SW 1271 (cell line): ENCODE measurements around the gene CSRP3.
A peak's percentile ranks its signal among the peaks of the same experiment; 100 is the strongest.

Experiments used
- DNase-seq, 2 experiments: peaks; one replicate each; lab custom pipeline; 2025; lab: John Stamatoyannopoulos, UW

CSRP3 gene

DNA sequence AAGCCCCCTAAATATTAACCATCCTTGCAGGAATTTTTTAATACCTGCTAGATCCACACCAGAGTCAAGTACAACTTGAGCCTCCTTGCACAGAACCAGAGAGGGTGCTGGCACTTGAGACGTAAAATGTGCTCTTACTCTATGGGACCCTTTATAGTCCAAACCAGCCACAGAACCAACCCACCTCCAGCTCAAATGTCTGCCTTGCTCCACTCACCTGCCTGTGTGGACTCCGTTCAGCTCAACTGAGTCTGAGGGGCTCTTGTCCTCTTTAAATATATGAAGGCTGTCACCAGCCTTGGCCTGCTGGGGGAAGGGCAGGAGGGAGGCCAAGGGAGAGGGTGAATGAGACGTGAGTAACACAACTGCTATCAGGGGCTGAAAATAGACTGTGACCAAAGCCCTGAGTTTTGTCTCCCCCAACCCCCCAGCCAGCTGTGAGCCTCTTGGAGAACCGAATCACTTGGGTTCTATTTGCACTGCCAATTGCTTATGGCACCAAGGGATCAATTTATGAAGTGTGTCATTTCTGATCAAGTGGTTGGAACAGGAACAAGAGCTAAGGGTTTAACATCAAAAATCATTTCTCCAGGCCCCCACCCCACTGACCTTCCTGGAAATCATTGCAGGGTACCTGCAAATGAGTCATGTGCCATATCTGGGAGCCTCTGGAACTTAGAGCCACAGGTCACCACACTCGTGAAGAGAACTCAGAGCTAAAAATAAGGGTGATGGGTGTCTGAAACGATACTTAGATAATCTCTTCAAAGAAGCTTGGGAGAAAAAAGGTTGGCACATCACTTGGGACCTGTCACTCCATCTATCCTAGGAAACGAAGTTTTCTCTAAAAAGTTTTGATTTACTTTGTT lies at the start of gene CSRP3:
CSRP3 (minus strand) TSS at position 247 of the 869 bp plus-strand sequence. CDS start 9,535 bp downstream, outside the sequence.
- no peak for DNase-seq

DNA sequence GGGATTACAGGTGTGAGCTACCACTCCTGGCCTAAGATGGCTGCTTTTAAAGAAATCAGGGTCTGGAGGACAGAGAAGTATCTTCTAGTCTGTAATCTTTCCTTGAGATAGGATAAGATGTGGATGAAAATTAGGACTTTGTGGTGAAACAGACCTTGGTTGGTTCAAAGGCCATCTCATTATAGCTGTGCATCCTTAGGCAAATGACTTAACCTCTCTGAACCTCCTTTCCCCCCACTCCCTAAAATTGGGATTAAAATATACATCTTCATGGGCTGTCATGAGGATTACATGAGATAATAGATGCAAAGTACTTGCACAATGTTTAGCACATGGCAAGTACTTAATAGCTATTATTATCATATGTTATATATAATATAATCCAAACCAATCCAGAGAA lies 49.8 kb upstream of the CSRP3 start:
- no peak for DNase-seq

DNA sequence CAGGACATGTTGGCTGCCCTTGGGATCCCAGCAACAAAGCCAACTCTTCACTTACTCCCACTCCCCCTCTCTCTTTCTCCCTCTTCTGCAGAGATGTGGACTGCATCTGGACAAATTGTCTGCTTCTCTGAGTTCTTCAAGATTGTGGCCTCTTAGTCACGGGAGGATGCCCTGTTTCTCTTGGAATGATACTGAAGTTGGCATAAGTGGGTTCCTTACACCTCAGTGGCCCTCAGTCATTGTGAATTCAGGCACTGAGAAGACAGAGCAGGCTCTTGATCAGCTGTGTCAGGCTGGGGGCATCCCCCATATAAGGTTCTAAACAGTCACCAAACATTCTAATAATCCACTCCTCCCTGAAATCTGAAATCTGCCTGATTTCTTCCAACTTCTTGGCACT lies 45.0 kb upstream of the CSRP3 start:
- DNase-seq = no peak

DNA sequence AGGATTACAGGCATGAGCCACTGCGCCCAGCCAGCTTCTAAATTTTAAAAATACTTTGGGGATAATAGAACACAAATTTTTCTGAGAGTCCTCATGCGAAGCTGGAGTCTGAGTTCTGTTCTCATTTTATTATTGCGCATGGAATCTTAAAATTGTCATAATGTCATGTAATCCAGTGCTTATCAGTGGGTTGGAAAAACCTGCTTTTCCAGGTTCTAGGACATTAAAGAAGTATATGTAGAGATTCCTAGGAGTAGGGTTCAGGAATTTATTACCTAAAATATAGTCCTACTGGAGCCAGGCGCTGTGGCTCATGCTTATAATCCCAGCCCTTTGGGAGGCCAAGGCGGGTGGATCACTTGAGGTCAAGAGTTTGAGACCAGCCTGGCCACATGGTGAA lies 43.6 kb upstream of the CSRP3 start:
- no peak for DNase-seq

DNA sequence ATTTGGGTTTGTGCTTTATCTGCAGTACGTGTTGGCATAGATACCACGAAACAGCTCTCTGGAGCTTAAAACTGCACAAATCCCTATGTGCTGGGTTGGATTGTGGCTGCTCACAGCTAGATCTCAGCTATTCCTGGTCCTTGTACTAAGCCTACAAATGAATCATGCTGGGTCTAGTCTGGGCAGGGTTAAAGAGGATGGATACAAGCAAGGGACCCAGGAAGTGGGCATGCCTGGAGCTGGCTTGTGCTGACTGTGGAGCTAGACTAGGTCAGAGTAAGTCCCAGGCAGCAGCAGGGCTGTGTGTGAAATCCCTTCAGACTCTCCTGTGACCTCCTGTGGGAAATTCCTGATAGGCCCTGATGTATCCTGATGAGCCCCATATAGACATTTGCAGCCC lies 42.8 kb upstream of the CSRP3 start:
- no peak for DNase-seq

DNA sequence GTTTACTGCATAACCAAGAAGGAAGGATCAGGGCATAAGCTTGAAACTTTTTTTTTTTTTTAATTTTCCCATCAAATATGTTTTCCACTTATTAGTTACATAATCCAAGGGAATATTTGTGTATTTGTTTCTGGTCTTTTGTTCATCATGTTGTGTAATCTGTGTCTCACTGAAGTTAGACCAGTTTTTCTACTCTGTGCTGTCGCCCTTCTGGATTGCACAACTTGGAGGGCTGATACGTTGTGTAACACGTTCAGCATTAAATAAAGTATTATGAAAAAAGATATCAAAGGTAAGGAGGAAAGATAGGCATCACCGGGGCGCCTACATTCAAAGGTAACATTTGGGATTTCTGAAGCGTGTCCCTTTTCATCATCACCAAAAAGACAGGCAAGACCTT lies 42.3 kb upstream of the CSRP3 start:
- no peak for DNase-seq

DNA sequence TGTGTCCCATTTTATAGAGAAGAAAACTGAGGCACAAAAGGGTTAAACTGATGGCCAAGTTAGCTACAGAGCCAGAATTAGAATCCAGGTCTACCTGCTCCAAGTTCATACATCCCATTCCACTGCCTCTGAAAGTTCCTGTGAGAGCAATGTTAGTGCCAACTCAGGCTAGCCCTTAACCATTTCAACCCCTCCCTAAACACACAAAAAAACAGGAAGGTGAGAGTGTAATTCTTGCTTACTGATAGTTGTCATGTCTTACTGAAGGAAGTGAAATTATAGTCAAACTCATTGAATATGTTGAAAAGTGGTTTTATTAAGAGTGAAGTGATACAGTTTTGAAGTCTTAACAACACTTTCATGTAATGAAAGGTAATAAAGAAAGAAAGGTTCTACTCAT lies 41.8 kb upstream of the CSRP3 start:
- no peak for DNase-seq

DNA sequence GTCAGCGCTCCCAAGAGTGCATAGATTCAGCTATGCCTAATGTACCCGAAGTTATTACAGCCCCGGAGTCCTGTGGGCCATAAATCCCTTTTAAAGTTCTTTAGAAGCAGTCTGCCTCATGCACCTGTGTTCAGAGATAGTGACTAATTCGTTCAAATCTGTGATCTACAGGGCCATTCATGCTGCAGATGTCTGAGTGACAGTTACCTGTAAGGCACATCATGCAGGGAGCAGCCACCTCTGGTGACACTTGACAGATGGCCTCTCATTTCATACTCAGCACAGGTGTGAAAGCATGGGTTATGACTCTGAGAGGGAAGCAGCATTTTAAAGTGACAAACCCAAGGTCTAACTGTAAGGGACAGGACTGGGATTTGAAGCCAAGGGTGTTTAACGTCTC lies 41.4 kb upstream of the CSRP3 start:
- DNase-seq = no peak

DNA sequence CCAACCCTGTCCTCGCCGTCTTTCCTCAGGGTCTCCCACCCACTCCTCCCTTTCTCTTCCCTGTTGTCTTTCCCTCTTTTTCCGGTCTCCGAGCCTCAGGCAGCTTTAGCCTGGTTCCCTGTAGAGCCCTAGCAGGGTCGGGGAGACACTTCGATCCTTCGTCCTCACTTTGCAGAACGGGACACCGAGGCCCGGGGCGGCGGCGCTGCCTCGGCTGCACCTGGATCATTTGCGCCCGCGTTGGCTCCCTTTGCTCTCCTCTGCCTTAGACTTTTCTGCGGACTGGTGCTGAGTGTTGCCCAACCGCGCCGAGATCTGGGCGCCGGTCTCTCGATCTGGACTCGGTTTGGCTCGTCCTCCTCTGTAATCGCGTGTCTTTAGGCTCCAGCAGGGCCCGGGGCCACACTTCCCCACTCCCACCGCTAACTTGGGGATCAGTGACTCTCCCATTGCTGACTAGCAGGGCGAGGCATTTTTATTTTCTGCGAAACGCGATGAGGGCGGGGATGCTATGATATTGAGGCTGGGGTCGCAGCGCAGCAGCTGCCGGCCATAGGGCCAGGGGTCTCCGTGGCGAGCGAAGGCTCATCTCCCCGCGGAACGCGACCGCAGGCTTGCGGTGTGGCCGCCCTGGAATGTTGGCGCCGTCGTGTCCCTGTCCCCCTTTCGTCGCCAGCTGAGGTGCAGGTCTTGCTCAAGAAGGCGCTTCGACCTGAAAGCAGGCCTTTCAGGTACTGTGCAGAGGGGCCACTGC lies 40.6 kb upstream of the CSRP3 start:
- DNase-seq = no peak

DNA sequence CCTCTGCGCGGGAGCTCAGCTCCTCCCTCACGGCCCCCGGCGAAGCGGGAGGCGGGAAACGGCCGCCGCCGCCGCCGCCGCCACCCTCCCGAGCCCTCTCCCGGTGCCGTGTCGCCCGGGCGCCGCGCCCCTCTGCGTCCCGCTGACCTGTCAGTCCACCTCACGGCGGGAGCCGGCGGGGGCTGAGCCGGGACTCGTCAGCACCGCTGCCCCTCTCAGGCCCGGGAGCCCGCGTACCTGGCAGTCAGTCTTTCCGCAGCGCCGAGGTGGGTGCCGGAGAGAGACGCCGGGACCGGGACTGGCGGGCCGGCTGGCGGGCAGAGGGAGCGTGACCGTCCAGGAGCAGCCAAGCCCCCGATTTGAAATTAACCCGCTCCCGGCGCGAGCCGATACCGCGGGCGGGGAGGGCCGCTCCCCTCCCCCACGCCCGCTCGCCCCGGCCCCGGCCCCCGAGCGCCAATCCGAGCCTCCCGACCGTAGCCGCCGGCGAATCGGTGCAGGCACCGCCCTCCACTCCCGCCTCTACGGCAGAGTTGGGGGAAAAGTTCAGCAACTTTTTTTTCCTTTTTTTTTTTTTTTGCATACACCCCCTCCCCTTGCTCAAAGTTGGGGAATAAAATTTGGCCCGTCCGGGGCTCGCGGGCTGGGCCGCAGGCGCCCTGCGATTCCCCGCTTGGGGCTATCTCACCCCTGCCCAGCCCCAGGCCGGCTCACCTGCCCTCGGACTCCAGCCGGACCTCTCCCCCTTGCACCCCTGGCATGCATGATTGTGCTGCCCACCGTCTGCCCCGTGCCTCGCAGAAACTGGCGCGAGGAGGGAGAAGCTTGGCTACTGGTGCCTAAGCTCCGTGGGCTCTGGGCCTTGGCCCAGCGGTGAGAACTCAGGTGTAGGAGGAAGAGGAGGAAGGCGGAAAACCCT lies 39.7 kb upstream of the CSRP3 start:
- DNase-seq = peak in 1 of 2 experiments; percentile 17

DNA sequence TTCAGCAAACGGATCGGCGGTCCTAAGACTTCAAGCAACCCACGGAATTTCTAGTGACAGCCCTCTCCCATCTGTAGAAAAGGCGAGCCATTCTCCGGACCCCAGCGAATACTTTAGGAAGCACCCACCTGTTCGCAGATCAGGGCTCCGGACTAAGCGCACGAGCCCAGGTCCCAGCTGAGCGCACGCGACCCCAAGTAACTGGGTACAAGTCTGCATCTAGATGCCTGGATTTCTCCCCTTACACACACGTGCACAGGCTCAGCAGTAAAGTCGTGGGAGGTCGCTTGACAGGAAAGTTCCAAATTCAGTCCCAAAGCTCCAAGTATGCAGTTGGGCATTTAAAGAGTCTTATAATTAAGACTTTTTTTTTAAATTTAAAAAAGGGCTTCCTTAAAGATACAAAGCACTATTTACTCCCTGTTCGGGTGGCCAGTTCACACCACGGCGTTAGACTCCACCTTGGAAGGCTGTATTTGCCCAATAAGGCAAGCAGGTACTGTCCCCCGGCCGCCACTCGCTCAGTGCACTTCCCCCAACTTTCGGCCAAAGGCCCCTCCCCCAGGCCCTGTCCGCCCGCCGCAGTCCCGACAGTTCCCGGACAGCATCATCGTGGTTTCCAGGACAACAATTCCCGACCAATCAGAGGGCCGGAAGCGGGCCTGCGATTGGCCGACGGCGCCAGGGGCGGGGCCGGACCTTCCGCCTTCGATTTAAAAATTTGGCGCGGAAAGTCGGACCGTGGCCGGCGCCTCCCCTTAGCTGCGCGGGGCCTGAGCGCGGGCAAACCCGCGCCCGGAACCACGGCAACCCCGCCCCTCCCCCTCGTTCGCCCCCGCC lies 38.9 kb upstream of the CSRP3 start, which contains the start of gene E2F8:
E2F8 (minus strand) TSS at position 526 of the 840 bp plus-strand sequence. CDS start 824 bp downstream, outside the sequence.
- DNase-seq = peak; percentile 85 to 94

DNA sequence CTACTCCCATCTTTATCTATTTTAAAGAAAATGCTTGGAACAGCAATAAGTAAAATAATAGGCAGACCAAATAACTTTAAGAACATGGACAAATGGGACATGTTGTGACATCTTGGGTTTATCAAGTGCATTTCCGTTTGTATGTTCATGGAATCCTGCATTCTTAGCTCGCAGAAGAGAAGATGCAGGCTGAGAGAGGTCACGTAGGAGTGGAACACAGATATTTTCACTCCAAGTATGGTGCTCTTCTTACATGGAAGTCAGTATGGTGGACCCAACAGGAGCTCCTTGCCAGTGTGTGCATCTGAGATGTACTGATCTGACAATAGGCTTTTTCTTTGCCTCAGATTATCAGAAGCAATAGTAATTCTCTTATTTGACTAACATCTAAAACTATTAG lies 37.3 kb upstream of the CSRP3 start:
- no peak for DNase-seq

DNA sequence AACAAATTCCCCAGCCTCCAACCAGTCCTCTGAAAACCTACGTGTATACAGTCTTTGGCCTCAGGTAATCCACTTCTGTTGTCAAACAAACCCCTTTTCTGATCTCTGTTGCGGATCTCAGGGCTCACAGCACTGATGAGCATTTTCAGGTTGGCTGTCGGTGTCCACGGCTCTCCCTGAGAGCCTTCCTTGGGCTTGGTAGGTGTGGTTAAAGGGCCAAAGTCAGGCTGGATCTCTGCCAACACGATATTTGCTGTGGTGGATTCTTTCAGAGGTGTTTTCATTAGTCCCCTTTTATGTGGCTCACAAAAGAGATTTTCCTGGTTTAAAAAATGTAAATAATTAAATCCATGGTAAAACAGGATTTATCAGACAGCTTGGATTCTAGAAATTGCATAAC lies 36.0 kb upstream of the CSRP3 start:
- DNase-seq = no peak

DNA sequence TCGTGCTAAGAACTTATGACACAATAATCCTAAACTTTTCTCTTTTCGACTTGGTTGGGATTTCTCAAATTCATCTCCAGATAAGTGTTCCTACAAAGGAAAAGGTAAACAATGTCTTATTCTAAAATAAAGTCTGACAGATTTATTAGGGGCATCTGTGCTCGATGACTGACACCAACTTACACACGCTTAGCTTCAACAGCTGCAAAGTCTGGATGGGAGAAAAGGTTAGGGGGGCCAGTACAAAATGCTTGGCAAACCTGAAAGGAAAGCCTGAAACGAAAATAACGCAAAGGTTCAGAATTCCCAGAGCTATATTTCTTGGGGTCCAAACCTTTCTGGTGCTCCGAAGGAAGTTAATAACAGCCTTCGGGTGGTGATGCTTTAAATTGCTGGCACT lies 35.6 kb upstream of the CSRP3 start:
- DNase-seq = no peak

DNA sequence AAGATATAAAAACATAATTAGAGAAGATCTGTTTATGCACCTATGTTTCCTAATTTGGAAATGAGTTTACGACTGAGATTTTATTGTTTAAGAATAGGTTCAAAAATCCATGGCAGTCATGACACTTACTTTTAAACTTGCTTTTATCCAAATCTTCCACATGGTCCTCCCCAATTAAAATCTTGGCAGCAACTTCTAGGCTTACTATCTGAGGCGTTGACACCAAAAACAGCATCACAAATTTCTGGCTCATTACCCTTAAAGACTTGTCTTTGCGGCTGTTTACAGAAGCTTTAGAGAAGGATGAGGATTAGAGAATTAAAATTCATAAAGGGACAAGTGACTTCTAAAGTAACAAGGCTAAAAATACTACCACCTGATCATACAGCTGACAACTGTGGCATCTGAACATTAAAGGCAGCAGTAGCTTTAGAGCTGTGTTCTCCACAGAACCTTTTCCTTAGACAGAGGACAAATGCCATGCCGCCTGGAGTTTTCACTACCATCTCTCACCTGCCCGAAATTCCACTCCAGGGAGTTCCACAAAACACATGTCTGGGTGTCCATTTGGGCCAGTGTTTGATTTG lies 32.5 kb upstream of the CSRP3 start:
- DNase-seq = no peak

DNA sequence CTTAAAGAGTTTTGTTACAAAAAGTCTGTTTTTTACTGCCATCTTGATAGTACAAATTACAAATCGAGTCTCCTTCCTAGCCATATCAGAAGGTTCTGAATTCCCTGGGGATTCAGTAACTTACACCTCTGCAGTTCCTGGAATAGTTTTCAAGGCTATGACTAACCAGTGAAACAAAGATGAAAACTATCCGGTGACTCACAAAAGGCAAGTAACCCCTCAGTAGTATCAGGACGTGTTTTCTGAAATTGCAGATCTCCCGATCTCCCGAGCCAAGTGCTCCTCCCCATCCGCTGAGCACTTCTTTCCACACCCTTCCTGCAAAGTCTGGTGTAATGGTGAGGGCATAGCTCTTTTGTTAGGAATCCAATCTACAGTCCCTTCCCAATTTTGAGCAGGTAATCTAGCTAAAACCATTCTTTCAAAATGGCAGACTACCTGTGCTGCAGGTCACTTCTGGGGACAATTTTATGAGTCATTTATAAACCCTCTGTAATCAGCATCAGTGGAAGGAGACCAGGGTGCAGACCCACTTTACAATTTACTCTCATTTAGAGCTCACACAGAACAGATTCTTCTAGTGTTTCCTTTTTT lies 31.2 kb upstream of the CSRP3 start:
- DNase-seq = peak; percentile 55 to 75

DNA sequence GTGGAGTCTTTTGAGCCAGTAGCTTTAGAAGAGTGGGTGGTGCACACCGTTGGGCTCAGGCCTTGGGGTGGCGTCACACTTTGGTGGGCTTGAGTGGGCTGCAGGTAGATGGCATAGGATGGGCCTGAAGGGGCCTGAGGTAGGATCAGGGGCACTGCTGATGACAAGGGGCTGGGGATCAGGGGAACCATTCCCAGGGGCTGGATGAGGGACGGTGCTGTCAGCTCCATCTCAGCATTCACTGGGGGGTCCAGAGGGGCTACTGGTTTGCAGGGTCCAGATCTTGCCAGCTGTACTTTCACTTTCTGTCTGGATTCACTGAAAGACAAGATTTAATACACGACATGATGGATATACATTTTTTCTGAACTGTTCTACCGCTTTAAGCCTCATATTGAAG lies 27.9 kb upstream of the CSRP3 start:
- DNase-seq = no peak

DNA sequence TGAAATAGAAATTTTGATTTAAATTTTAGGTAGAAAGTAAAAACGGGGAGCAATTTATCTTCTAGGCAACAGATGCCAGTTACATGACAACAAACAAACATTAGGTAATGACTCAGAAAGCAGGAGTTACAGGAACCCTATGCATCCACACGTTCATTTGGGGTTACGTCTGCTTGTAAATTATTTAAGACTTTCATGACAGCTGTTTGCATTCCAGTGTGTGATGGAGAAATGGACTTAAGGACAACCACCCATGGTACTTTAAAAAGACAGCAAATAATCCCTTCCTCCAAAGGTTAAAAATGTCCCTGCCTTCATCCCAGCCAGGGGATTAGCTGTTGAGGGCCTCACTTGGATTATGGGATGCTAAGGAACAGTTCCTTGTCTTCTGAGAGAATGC lies 27.2 kb upstream of the CSRP3 start:
- DNase-seq = no peak

DNA sequence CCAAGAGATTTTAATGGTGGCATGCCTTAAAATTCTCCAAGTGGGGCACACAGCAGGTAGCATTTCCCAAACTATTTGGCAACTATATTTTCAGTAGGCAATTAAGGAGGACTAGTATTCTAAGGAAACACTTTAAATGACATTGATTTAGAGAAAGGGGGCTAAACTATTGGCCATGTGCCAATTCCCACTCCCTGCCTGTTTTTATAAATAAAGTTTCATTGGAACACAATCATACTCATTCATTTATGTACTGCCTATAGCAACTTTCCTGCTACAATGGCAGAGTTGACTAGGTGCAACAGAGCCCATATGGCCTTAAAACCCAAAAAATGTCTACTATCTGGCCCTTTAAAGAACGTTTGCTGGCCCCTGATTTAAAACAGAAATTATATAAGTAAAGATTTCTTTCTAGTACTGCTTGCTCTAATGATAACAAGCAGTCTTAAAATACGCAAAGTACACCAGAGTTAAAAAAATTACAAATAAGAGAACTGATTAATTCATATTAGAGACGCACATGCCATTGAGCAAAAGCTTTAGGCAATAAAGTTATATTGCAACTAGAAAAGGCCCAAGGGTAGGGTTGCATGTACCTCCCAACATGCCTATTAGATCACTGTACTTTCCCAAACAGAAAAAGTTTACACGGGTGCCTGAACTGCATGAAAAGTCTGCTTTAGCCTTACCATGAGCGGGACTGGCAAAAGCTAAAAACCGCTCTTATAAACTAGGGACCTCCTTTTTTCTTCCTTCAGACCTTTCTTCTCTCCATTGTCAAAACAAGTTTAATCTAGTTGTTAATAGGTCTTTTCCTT lies 24.8 kb upstream of the CSRP3 start:
- no peak for DNase-seq

DNA sequence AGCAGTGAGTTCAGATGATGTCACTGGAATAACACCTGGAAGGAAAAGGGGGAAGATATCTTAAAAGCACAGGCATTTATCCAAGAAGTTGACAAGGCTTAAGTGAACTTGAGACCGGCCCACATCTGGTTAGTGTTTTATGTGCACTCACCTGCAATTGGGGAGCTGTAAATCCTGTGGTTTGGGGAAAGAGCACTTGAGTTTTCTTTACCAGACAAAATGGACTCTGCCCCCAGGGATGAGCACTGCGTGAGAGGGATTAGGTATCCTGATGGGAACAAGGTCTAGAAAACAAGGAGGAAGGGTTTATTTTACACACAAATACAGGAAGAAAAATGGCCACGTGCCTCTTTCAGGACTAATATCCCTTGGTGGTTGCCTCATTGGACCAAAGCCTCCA lies 23.8 kb upstream of the CSRP3 start:
- no peak for DNase-seq
